GM19351 (cell line): ENCODE measurements around the gene ANAPC5.
"Not testable (repeated sequence)": the region's sequence is repeated elsewhere in the genome, so short reads cannot be mapped to it uniquely, and the experiment has no call there.

Experiments
- ATAC-seq: cut with Tn5 transposase; IDR thresholded peaks from one replicate; pipeline ENCODE4 v1.9.1; 2021; ENCODE audit warnings: mild to moderate bottlenecking, moderate library complexity; ENCODE audit not compliant: unreplicated experiment

Gene ANAPC5

DNA sequence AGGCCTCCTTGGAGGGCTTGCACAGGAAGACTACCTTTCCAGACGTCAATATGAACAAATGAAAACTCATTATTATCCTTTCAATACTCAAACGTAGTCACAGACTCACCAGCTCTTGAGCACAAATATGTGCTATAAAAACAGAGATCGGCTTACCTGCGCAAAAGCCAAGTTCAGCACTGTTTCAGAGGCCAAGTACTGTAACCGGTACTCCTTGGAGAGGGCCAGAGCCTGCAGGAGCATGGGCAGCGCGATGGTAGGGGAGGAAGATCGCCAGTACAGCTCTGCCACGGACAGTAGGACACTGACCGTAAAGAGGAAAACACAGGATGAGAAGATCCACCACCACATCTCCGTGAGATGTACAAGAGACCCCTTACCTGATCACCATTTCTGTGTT lies 34.1 kb downstream of the ANAPC5 start:
- ATAC-seq = no peak

DNA sequence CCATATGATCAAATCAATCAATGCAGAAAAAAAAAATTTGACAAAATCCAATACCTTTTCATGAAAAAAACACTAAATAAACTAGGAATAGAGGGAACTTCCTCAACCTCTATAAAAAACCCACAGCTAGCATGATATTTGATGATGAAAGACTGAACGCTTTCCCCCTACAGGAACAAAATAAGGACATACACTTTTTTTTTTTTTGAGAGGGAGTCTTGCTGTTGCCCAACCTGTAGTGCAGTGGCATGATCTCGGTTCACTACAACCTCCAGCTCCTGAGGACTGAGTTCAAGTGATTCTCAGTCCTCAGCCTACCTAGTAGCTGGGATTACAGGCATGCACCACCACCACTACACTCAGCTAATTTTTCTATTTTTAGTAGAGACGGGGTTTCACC lies 37.8 kb downstream of the ANAPC5 start:
- ATAC-seq = no peak

DNA sequence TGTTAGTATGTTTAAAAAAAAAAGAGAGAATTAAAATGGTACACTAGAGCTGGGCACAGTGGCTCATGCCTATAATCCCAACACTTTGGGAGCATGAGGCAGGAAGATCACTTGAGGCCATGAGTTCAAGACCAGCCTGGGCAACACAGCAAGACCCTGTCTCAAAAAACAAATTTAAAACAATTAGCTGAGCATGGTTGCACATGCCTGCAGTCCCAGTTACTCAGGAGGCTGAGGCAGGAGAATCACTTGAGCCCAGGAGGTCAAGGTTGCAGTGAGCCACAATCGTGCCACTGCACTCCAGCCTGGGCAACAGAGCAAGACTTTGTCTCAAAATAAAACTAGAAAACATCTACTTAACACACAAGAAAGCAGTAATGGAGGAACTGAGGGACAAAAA lies 42.0 kb downstream of the ANAPC5 start:
- ATAC-seq = not testable (repeated sequence)

DNA sequence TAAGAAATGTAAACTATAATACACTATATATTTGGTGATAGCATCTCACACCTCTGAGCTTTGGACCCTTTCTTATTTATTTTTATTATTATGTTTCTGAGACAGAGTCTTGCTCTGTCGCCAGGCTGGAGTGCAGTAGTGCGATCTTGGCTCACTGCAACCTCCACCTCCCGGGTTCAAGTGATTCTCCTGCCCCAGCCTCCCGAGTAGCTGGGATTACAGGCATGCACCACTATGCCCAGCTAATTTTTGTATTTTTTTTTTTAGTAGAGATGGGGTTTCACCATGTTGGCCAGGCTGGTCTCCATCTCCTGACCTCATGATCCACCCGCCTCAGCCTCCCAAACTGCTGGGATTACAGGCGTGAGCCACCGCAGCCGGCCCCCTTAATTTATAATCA lies 44.8 kb downstream of the ANAPC5 start:
- not testable (repeated sequence) for ATAC-seq

DNA sequence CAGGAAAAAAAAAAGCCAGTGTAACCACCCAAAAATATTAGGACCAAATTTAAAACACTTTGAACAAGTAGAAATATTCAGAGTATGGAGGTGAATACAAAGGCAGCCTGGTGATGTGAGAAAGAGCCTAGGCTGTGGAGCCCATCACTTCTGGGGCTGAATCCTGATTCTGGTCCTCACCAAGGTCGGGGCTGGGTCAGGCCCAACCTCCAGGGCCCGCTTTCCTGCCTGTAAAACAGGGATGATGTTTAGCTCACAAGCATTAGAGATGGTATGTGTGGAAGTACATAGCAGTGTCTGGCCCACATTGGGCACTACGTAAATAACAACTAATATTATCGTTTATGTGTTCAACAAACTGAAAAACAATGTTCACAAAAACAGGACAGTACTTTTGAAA lies 47.9 kb downstream of the ANAPC5 start:
- ATAC-seq = no peak

DNA sequence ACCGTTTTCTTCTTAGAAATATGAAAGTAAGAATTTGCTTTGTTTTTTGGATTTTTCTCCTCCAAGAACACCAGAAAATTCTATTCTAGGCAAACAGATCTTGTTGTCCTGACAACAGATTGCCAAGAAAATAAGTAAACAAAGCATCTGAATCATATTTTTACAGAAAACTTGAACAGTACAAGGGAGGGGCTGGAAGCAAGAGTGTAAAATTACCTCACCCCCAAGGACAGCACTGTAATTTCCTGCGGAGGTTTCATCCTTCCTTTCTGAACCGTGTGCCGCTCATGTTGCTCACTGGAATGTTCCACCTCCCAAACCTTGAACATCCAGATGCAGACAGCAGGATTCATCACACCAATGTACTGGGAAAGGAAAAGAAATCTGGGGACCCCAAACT lies 50.3 kb downstream of the ANAPC5 start:
- ATAC-seq = no peak

DNA sequence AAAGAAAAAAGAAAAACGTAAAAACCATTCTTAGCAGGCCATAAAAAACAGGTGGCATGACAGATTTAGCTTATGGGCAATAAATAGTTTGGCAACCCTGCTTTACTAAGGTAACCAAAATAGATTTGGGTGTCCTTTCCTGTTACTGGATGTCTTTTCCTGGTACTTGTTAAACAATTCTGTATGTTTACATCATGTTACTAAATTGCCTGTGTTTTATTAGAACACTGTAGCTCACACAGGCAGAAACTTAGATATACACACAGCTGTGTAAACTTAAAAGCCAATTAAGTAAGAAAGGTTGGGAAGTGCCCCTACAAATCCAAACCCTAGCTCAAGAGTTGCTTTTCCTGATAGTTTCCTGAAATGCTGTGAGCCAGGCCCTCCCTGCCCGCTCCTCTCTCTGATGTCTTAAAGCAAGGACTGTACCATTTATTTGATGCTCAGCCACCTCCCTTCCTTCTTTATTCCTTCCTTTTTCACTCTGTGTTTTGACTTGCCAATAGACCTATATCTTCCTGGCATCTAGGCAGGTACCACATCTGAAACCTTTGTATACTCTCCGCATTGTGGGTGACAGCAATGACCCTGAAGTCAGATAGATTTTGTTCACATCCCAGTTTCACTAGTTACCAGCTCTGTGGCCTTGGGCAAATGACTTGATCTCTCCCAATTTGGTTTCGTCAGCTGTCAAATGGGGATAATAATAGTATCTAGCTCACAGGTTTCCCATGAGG lies 52.0 kb downstream of the ANAPC5 start:
- no peak for ATAC-seq

DNA sequence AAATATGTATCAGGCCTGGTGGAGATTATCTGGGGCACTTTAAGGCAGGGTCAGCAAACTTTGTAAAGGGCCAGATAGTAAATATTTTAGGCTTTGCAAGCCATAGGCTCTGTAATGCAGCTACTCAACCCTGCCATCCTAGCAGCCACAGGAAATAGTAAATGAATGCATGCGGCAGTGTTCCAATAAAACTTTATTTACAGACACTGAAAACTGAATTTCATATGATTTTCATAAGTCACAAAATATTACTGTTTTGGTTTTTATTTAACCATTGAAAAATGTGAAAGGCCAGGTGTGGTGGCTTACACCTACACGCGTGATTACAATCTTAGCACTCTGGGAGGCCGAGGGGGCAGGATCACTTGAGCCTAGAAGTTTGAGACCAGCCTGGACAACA lies 52.5 kb downstream of the ANAPC5 start:
- ATAC-seq = no peak

DNA sequence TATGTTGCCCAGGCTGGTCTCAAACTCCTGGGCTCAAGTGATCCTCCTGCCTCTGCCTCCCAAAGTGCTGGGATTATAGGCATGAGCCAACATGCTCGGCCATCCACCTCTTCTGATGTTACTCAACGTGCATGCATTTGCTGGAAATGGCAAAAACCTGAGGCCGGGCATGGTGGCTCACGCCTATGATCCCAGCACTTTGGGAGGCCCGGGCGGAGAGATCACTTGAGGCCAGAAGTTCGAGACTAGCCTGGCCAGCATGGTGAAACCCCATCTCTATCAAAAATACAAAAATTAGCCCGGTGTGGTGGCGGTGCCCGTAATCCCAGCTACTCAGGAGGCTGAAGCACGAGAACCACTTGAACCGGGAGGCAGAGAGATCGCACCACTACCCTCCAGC lies 53.8 kb downstream of the ANAPC5 start:
- not testable (repeated sequence) for ATAC-seq

DNA sequence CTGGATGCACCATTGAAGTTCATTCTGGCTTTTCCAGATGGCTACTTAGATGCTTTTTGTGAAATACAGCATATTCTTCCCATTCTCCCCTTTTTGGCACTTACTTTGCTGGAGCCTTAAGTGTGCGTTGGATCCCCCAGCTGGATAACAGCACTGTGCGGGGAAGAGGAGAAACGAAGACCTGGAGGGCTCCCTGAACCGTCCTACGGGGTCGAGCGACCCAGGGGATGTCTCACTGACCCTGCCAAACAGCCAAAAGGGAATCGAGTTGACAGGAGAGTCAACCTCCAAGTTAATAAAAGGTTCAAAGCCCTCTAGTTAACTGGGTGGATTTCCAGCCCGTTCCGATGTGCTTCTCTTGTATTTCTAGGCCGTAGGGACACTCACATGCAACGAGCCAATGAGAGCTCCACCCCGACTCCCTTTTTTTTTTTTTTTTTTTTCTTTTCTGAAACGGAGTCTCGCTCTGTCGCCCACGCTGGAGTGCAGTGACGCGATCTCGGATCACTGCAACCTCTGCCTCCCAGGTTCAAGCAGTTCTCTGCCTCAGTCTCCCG lies 54.7 kb downstream of the ANAPC5 start:
- ATAC-seq = no peak

DNA sequence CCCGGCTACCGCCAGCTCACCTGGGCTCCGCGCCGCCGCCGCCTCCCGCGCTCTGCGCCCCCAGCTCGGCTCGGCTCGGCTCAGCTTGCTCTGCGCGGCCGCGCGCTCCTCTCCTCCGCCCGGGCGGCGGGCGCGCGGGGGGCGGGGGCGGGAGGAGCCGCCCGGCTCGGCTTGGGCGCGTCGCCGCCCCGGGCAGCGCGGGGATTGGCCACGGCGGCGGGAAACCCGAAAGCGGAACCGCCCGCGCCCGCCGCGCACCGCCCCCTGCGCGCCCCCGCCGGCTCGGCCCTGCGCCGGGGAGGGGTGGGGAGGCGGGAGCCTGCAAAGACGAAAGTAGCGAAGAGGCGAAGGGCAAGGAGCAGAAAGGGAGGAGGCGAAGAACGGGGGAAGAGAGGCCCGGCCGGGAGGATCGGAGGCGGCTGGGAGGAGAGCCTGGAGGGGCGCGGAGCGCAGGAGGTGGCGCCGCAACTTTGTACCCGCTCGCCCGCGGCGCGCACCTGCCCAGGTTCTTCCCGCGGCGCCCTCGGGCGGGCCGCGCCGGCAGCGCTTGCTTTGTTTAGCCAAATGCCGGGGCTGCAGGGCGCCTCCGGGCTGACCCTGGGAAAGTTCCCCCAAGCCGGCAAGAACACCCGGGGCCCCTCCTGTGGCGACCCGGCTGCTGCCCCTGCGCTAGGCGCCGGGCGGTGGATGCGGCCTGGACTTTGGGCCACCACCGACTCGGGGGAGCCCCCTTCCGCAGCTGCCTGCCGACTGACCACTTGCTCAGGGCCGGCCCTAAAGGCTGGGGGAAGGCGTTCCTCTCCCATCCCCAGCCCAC lies 55.4 kb downstream of the ANAPC5 start, which contains the start of gene CAMKK2:
Gene CAMKK2, minus strand, starts transcription at position 92 of the 817 bp plus-strand sequence. CDS start 22,183 bp downstream, outside the sequence.
- ATAC-seq = peak; percentile 70

DNA sequence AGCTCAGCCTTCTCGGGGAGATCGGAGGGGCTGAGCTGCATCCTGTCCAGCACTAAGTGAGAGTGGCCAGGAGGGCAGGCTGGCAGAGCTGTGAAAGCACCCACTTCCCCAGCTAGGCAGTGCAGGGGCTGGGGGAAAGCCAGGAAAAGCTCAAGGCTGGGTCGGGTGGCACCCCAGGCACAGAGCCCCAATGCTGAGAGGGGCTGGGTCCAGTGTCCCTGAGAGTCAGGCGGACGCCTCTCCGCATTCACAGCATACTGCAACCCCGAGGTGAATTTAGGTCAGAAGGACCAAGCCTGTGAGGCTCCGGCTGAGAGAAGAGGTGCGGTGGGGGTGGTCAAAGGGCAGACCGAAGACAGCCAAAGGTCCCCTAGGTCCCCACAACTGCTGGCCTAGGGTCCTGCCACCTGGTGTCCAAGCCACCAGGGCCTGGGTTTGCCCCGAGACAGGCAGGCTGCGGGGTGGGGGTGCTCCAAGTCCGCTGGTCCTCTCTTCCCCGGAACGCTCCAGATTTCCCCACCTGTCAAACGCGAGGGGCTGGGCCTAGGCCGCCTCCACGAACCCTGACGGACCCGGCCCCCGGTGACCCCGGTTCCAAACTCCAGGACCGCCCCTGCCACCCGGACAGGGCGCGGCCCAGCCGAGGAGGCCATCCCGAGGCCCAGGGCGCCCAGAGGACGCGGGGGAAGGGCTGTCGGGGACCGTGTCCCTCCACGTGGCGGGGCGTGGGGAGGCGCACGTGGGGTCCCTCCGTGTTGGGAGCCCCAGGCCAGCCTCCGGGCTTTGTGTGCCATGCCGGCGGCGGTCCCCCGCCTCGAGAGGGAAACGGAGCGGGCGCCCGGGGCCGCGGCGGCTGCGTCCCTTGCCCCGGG lies 56.2 kb downstream of the ANAPC5 start:
- peak; percentile 13 for ATAC-seq

DNA sequence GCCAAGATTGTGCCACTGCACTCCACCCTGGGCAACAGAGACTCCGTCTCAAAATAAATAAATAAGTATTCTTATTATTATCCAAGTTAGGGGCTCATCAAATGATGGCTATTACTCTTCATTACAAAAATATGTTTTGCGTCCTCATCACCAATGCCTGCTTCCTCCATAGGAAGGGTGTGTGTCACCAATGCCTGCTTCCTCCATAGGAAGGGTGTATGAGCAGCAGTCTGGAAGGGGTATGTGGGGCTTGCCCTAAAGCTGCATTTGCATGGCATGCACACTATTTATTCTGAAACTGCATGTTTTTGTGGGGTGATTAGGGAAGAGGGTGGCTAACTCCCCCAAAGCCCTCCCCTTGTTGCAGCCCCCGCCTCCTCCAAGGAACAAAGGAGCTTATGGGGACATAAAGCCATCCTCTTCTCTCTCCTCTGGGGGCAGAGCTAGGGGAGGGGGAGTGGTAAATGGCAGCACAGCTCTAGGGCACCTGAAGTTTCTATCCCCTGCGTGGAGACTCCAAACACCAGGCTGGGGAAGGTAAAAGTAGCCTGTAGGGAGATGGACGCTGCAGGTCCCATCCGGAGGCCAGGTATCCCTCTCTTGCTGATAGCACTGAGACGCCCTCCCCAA lies 57.0 kb downstream of the ANAPC5 start:
- no peak for ATAC-seq

DNA sequence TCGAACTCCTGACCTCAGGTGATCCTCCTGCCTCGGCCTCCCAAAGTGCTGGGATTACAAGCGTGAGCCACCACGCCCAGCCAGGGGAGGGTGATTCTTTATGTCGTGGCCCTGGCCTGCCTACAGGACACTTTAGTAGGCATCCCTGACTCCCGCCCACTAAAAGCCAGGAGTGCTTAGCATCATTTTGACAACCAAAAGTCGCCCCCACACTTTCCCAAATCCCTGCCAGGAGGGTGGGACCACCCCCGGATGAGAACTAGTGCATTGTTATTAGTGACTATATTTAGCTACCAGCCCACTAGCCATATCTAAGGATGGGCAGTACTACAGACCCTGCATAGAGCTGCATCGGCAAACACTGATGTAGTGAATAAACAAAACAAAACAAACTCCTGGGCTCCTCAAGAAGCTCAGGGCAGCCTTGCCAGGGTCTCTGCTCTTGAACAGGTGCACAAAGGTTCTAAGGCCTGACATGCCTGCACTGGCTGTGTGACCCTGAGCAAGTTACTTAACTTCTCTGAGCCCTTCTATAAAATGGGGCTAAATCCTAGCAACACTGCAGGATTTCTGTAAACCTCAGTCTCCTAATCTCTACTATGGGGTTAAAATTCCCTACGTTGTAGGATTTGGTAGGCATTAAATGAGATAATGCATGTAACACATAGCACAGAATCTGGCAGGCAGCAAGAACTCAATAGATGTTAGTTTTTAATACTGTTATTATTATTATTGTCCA lies 57.9 kb downstream of the ANAPC5 start:
- ATAC-seq = no peak

DNA sequence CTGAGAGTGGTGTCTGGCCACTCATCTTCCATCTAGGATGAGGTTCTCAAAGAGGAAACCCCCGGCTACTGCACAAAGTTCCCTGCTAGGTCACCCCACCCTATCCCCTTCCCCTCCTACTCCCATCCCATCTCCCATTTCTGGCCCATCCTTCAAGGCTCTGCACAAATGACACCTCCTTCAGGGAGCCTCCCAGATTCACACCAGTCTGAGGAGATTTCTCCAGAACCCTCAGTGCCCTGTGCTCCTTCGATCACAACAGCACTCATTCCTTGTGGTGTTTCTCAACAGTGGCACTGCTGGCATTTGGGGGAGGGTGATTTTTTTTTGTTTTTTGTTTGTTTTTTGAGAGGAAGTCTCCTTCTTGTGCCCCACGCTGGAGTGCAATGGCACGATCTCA lies 58.6 kb downstream of the ANAPC5 start:
- no peak for ATAC-seq

DNA sequence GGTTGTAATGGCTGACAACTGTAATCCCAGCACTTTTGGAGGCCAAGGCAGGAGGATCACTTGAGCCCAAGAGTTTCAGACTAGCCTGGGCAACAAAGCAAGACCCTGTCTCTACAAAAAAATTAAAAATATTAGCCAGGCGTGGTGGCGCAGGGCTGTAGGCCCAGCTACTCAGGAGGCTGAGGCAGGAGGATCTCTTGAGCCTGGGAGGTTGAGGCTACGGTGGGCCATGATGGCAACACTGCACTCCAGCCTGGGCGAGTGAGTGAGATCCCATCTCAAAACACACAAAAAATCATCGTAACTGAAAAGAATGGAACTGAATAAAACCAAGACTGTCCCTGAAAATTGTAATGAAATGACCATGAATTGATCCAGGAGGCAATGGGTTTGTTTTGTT lies 61.8 kb downstream of the ANAPC5 start:
- ATAC-seq = no peak

DNA sequence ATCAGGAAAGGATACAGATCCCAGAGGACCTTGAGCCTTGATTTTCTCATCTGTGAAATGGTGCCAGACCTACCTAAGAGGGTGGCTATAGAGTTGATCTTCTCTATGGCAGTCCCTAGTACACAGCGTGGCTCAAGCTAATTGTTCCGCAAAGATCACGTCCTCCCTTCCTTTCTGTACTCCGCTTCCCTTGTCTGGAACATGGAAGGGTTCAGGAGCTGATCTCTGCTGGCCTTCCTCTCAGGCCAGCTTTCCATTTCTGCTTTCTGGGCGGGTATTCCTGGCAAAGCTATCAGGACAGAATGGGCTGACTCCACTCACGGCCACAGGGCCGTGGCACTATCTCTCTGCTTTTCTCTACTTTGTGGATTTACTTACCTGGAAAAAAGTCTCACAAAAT lies 62.2 kb downstream of the ANAPC5 start:
- ATAC-seq = no peak

DNA sequence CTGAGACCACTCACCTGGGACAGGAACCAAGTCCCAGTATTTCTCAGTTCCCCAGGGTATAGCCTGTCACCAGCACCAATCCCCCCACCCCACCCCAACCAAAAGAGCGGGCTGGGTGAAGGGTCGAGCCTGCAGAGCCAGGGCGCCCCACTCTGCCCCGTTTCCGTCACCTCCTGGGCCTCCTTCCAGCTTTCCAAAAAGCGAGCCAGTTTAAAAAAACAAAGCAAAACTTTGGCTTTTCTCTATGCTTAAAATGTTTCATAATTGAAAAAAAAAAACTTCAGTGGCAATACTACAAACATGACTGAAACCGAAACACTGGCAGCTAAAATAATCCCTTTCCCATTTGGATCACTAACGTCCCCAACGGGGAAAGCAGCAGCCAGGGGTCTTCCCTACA lies 63.2 kb downstream of the ANAPC5 start:
- no peak for ATAC-seq

DNA sequence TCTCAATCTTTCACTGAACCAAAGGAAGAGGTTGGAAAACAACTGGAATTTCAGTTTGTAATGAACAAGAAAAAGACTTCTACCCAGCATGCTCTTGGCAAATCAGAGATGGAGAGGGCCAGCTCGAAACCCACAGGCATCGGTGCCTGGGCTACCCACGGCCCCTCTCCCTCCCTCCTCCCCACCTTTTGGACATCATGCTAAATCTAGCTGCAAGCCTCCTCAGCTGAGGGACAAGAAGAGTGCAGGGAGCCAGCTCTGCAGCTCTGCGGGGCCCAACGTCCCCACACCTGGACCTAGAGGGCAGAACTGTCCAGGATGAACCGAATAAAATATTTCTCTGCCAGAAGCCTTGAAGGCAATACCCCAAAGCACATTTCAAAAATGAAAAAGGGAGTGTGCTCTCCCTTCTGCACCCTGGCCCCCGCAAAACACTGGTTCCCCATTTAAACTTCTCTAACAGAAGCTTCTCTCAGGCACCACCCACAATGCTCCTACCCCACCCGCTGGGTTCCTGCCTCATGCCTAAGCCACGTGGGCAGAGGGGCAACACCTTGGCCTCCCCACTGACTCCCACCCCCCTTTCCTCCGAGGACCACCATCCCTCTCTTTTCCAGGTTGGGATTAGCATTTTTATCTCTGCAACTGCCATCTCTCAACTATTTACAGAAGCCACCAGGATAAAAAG lies 63.9 kb downstream of the ANAPC5 start:
- ATAC-seq = no peak
